Amniotic stem cell (primary cell): Measurements from ENCODE around the gene SPSB4.

Source experiments
- DNase-seq: peaks from one replicate; lab custom pipeline; 2025; lab: John Stamatoyannopoulos, UW

SPSB4 gene

DNA sequence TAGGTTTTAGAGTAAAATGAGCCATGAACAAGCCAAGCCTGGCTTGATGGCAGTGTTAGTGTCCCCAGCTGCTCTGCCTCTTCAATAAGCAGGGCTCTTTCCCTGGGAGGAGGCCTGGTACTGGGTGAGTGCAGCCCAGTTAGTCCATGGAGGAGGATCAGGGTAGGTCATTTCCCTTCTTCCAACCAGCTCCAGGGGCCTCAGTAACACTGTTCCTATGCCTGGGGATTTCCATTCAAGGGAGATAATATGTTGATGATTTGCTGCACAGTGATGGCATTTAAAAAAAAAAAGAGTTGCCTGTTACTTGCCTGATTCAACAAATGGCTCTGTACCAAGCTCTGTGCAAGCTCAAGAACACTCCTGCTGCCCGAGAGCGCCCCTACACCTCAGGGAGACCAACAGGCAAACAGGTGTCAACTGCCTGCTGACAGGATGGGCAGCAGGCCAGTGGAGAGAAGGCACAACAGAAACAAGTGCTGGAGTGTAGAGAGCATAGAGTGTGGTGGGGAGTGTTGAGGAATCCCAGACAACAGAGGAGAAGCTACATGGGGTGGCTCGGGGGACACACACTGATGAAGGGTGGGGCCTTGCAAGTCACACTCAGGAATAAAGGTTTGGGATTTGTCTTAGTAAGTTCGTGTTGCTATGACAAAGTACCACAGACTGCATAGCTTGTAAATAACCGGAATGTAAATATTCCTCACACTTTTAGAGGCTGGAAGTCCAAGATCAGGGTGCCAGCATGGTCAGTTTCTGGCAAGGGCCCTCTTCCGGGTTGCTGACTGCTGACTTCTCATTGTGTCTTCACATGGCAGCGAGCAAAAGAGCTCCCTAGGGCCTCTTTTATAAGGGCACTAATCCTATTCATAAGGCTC is 101.9 kb downstream of the SPSB4 start:
- no peak for DNase-seq

DNA sequence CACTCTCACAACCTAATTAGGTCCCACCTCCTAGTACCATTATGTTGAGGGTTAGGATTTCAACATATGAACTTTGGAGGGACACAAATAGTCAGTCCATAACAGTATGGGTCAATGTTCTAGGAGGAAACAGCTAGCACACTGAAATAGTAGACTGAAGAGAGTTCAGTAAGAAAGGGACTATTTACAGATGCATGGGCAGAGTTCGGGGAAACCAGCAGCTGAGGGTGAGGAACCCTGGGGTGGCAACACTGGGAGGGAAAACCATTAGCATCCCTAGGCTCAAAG is 102.5 kb downstream of the SPSB4 start:
- DNase-seq, result no peak

DNA sequence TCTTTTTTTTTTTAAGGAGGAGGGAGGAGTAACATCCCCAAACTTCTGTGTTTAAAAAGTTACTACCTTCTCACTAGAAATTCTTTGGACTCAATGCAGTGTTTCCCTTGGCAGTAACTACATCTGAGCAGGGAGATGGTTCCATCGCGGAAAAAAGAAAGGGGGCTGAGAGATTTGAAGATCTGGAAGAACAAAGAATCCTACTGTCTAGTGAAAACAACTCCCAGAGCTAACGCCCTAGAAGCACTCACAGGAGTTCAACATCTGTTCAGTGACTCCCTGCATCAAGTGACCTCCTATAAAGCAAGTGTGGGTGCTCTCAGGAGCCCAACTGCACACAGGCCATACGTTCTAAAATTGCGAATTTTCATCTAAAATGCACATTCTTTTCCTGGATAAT is 113.7 kb downstream of the SPSB4 start:
- no peak for DNase-seq

DNA sequence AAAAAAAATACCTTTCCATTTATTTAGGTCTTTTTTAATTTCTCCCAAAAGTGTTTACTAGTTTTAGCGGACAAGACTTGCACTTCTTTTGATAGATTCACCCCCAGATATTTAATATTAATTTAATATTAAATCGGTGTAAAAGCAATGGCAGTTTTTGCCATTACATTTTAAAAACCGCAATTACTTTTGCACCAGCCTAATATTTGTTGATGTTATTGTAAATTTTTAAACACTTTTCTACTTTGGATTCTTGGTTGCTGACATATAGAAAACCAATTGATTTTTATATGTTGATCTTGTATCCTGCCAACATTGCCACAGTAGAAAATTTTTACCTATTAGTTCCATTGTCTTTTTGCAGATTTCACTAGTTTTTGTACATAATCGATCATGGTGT is 116.5 kb downstream of the SPSB4 start:
- DNase-seq, result no peak

DNA sequence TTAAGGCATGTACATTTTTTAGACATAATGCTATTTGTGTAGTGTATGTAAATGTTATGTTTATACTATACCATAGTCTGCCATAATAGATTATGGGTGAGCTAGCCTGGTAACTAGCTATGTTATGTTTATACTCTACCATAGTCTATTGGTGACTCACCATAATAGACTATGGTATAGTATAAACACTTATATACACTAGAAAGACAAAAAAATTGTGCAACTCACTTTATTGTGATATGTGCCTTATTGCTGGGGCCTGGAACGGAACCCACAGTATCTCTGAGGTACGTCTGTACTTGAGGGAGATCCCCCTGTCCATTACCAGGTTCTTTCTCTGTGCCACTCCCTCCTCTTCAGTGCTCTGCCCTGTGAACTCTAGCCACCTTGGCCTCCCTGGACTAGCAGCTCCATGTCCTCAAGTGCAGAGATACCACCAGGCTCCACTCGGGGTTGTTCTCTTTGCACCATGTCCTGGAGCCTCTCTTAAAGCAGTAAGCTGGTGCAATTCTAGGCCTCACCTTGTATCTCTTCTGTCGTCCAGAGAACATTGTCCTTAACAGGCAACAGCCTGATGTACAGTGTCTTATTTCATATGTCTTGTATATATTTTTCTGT is 119.6 kb downstream of the SPSB4 start:
- DNase-seq, result no peak

DNA sequence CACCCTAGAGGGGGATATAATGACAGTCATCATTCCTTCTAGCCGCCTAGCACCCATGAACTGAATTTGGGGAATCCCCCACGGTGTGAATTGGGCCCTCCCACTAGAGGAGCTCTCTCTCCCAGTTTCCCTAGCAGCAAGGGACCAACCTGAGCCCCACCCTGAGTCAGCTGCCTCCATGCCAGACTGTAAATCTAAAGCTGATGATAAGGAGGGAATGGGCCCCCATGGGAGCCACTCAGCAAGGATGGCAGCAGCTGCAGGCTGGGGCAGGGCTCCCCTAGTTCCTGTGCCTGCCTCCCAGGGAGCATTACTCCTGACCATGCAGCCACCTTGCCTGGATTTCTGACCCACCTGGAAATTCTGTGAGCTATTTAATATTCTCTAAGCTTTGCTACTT is 123.5 kb downstream of the SPSB4 start:
- no peak for DNase-seq

DNA sequence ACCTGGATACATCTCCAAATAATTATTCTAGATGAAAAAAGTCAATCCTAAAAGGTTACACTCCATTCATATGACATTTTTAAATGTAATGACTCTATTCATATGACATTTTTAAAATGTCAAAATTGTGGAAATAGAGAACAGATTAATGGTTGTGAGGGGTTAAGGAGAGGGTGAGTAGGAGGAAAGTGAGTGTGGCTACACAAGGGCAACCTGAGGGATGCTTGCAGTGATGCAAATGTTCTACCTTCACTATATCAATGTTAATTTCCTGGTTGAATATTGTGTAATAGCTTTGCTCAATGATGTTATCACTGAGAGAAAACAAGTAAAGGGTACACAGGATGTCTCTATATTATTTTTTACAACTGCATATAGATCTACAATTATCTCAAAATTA is 125.6 kb downstream of the SPSB4 start:
- DNase-seq, result no peak

DNA sequence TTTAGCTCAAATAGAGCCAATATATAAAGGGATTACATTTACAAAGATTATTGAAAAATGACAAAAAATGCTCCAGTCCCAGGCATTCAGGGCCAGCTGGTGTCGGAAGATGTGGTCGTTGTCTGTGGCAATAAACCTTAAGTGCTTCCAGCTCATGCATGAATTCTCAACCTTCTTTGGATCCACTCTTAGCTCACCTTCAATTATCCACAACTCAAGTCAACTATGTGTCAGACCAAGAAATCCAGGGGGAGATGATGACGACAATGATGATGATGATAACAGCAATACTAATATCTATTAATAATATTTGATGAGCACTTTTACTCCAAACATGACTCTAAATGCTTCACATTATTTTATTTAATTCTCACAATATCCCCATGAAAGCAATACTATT is 126.9 kb downstream of the SPSB4 start:
- DNase-seq, result no peak

DNA sequence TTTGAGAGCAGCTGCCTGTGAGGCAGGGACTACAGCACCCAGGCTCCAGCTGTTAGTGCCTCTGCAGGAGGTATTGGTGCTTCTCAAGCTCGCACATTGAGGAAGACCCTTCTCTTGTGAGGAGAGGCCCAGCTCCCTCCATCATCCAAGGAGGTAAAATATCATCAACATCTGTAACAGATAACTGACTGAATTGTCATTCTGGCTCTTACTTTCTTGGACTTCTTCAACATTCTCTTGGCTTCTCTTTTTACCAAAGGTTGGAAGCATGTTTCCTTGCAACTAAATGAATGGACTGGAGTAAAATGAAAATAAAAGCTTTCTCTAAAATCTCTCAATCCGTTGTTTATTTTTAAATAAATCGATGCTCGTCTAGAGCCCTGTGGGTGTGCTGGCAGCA is 127.4 kb downstream of the SPSB4 start:
- DNase-seq, result no peak

DNA sequence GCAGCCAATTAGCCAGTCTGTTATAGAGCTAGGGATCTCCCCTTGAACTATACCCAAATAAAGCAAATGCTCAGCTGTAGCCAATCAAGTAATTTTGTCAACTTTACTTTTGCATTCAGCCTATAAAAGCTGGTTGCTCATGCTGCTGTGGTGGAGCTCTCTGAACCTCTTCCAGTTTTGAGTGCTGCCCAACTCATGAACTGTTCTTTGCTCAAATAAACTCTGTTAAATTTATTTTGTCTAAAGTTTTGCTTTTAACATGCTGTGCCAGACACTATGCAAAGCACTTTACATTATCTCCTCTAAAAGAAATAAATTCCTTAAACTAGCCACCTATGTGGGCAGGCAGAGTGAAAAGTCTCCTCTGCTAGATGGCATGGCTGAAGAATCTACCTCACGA is 128.8 kb downstream of the SPSB4 start:
- DNase-seq, result no peak

DNA sequence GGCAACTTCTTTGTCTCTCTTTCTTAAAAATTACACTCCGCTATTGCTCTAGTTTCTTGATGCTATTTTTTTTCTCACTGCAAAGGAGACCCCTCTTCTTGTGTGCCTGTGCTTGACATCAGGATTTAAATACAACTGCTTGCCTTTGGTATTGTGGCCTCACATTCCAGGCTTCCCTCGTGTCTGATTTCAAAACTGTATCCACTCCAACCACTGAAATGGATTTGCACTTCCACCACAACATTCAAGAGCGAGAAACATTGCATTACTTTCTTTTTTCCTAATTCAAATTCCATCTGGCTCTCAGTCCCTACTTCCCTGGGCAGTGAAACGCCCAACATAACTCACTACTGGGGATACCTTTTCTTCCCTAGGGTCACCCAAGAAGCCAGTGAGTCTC is 130.0 kb downstream of the SPSB4 start:
- DNase-seq, result no peak

DNA sequence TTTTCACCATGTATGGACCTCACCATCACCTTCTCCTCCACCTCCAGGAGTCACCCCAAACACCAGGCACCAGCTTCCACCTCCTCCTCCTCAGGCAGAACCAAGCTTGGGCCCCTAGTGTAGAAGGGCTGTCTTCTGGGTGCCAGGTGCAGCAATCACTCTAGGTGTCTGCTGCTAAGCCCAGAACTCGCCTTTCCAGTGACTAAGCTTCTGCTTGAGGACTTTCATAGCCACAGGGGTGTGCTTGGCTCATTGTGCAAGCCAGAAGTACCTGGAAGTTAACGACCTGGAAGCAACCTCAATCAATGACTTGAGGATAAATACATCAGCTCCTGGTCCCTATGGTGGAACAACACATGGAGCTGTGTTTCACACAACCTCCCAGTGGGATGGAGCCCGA is 130.7 kb downstream of the SPSB4 start:
- no peak for DNase-seq

DNA sequence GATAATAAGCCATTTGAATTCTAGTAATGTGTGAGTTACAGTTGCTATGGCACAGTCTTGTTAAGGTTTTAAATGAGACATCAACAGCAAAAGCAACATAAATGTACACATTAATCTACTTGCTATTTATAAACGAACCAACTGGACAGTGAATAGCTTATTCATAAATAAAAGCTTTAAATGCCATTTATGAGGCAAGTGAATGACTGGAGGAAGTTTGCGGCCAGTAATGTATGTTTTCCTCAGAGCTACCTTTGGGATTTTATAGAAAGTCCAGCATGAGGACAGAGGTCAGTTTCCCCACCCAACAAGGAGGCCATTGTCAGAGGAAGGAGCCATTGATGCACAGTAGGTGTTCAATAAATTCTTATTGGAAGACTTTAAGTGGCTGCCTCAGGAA is 132.5 kb downstream of the SPSB4 start:
- DNase-seq, result no peak

DNA sequence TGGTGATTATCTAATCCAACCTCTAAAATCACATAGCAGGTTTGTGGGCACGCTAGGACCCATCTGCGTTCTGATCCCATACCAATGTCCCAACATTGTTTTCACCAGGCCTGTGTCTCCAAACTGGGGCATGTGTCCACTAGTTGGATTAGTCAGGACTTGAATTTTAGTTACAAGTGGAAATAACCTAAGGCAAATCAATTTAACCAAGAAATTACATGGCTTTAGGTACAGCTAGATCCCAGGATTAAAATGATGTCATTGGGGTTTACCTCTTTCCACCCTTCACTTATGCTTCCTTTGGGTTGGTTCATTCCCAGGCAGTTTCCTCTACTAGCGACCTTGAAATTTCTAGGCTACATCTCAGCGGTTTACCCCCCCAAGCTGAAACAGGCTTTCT is 133.3 kb downstream of the SPSB4 start:
- no peak for DNase-seq

DNA sequence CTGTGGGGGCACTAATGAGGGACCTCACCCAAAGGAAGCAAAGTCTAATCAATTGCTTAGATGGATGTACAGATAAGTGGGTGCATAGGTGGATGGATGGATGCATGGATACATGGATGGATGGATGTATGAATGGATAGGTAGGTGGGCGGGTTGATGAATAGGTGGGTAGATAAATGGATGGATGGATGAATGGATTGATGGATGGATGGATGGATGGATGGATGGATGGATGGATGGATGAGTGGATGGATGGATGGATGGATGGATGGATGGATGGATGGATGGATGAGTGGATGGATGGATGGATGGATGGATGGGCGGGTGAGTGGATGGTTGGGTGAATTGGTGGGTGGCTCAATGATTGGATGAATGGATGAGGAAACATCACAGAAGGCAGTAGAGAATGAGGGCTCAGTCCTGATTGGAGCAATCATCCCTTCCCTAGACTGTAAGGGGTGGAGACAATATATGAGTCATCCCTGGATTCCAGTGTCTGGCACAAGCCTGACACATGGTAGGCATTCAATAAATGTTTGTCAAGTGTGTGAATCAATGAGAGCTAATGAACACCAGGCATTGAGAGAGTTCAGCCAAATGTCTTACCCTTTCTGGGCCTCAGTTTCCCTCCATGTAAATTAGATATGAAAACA is 140.1 kb downstream of the SPSB4 start:
- no peak for DNase-seq

DNA sequence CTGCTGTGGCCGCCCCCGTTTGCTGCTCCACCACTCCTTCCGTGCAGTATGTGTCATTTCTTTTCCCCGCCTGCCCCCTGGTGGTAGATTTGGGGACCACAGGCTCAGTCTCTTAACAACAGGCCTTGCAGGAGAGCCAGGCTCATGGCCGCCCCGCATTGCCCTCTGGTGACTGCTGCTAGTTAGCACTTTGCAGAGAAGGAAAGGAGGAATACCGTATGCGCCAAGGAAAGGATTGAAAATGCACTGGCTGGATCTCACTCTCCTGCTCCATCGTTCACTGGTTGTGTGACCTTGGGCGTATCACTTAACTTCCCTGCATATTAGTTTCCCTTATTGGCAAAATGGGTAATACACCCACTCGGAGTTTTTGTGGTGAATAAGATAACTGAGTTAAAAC is 141.2 kb downstream of the SPSB4 start:
- peak; percentile 82 for DNase-seq

DNA sequence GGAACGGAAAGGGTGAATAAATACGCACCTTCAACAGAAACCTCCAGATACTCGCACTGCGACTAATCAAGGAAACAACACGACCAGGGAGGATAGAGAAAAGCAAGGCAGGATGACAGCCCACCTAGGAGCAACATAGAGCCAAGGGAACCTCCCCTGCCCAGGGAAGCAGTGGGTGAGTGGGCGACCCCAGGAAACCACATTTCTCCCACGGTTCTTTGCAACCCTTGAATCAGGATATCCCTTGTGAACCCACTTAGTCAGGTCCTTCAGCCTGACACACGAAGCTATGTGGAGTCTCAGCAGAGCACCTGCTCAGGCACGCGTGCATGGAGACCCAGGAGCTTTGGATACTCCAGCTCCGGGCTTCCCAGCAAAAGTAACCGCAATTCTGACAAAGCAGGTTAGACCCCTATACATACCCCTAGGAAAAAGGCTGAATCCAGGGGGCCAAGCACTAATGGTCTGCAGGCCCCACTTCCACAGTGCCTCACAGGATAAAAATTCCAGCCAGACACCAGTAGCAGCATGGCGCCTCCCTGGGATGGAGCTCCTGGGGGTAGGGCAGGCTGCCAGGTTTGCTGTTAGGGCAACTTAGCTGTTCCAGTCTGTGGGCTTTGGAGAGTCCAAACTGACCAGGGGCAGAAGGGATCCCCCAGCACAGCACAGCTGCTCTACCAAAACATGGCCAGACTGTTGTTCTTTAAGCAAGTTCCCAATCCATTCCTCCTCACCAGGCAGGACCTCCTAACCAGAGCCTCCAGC is 142.1 kb downstream of the SPSB4 start:
- no peak for DNase-seq
